Activated CD4-positive, alpha-beta T cell treated with anti-CD3 and anti-CD28 coated beads for 24 hours (primary cell): ENCODE results near the gene VPS72.

Experiments
- DNase-seq, 2 donors: peaks; one replicate each; pipeline ENCODE4 v3.0.0-alpha.2; 2020; ENCODE audit warnings: low read depth in 2 of 2

VPS72 gene

GRCh38 chr1:151187205-151187604 lies 2.8 kb downstream of the VPS72 start:
- no peak for DNase-seq

DNA sequence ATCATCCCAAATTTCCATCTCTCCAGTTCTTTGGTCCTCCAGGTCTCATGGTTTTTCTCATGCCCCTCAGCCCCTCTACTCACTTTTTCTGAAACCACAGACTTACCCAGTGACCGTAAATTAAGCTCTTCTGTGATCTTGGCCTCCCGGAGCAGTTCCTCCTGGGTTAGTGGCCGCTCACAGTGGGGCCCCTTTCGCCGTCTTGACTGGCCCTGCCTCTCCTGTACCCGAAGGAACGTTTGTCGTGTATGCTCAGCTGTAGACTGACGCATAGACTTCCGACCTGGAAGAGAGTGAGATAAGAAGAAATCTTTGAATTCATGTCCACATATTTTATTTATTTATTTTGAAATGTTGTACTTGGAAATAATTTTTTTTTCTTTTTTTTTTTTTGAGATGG lies 5.8 kb downstream of the VPS72 start:
- DNase-seq = no peak

DNA sequence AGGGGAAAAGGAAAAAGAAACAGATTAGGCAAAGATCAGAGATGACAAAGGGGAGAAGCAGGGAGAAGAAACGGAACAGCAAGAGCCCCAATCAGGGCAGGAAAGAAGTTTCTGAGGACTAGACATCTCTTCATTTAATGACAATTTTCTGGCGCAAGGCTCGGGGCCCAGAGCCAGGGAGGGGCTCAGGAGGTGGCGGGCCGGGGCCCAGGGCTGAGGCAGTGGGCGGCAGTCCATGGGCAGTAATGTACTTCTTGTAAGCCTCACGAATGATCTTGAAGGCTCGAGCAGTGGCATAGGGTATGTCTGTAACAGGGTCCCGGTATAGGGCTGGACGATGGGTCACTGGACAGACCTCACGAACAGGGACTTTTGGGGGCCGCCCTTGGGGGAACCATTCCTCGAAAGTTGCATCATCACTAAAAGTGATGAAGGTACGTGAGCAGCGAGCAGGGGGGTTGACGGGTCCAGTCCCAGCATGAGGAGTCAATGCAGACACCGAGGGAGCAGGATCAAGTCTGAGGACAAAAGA lies 13.4 kb downstream of the VPS72 start:
- DNase-seq = no peak

GRCh38 chr1:151175863-151176262 lies 14.1 kb downstream of the VPS72 start, which contains the start of gene TMOD4:
TMOD4 (minus strand) TSS chr1:151175981; CDS start chr1:151174875, 1,106 bp downstream.
- DNase-seq = no peak

GRCh38 chr1:151175041-151175741 lies 14.8 kb downstream of the VPS72 start:
- no peak for DNase-seq

DNA sequence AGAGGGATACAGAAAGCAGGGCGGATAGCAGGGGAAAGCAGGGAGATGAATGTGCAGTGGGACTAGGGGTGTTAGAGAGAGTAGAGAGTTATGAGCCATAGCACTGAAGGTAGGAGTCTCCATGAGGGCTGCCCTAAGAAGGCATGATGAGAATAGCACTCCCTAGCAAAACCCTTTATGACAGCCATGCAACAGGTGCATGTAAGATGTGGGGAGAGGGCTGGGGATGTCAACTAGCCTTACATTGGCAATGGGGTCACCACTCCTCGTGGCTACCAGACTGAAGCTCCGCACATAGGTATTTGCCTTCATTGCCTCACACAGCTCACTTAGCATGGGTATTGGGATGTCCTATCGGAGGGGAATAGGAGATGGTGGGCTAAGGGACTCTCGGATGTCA lies 18.8 kb downstream of the VPS72 start:
- DNase-seq = no peak

GRCh38 chr1:151167116-151167515 lies 22.9 kb downstream of the VPS72 start:
- no peak for DNase-seq

- no peak for DNase-seq
Observed at GRCh38 chr1:151166505-151166956, 23.5 kb downstream of the VPS72 start.

- peak; percentile 90 to 92 for DNase-seq
Observed at GRCh38 chr1:151165738-151166504, 24.1 kb downstream of the VPS72 start, which contains the start of the genes LYSMD1 and SCNM1. LYSMD1 (minus strand) TSS chr1:151165902; CDS start chr1:151165258, 644 bp downstream. SCNM1 (plus strand) TSS chr1:151166144; CDS start chr1:151166153, 9 bp downstream.

- no peak for DNase-seq
Observed at GRCh38 chr1:151165281-151165737, 24.7 kb downstream of the VPS72 start.

GRCh38 chr1:151164732-151165280 lies 25.2 kb downstream of the VPS72 start:
- no peak for DNase-seq

- no peak for DNase-seq
Observed at GRCh38 chr1:151159373-151159772, 30.6 kb downstream of the VPS72 start.

GRCh38 chr1:151158751-151159251 lies 31.2 kb downstream of the VPS72 start:
- no peak for DNase-seq

DNA sequence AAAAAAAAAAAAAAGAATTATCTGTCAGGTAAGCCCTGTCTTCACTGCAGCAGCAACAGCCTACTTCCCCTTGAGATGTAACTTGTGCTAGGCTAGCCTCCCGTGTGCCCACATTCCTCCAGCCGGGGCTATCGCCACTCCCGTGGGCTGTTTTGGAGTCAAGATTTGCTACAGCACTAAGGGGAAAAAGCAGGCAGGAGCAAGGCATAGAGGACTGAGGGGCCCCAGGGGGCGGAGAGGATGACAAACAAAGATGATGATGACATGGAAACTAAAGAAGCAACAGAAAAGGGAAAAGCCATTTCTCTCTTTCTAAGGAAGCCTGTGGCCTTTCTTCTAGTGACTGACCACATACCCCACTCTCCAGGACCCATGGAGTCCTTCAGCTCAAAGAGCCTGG lies 31.7 kb downstream of the VPS72 start:
- DNase-seq = peak in 1 of 2 donors; percentile 46

DNA sequence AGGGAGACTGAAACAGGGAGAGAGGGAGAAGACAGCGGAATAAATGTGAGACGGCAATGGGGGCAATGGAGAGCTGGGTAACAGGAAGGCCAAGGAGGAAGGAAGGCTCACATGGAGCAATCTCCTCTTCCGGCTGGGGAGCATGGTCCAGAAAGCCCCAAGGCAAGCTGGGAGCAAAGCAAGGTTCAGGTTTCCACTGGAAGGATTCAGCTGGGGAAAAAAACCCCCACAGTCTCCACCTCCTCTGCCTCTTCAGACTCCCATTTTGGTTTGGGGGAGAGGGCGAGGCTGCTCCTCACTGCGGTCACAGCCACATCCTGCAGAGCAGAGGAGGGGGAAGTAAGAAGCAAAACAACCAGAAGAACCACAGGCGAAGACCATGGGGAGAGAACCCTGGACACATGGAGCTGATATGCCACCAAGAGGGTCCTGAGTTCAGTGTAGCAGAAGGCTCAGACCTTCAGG lies 32.9 kb downstream of the VPS72 start:
- peak in 1 of 2 donors; percentile 51 for DNase-seq

- DNase-seq = peak; percentile 67 to 75
Observed at GRCh38 chr1:151156515-151156819, 33.5 kb downstream of the VPS72 start, which contains the start of gene TNFAIP8L2. TNFAIP8L2 (plus strand) TSS chr1:151156649; CDS start chr1:151158698, 2,049 bp downstream.

DNA sequence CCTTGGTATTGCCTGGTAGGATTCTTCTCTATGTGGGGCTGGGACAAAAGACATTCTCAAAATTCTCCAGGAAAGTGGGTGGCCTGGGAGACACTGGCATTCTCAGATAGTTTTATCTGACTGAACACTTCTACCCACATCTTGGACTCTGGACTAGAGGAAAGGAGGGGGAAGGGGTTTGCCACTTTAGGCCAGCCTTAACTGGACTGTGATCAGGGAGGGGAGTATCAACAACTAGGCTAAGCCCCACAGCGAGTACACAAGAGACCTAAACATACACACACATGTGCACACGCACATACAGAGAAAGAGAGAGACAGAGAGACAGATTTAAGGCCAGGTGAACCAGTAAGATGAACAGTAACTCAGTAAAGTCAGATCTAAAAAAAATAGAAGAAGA lies 42.3 kb downstream of the VPS72 start:
- DNase-seq = no peak

- no peak for DNase-seq
Observed at GRCh38 chr1:151147132-151147503, 42.9 kb downstream of the VPS72 start.

DNA sequence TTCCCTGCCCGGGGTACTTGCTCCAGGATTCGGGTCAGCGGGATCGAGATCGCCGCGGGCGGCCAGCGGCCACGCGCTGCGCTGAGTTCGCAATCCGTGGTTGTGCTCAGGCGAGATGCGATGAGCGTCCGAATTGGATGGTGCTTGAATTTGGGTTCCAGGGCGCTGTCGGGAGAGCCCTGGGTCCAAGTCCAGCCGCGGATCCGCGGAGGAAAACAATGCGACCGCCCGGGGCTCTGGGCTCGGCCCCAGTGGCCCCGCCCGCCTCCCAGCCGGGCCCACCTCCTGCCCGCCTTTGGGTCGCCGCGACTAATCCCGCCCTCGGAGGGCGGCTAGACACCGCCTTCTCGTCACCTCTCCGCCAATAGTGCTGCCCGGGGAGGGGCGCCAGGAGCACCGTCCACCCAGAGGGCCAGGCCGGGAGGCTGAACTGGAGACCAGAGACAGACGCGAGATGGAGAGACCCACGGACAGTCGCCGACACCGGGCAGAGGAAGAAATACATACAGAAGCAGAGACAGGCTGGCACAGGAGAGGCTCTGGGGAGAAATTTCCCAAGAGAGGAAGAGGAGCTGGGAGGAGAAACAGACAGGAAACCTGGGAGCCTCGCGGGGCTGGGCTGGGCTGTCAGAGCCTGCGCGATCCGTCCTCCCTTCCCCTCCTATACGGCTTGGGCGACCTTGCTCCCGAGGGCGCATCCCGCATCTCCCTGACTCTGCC lies 43.4 kb downstream of the VPS72 start, which contains the start of gene SEMA6C:
Gene SEMA6C (minus strand): TSS at position 220 of the 720 bp plus-strand sequence. CDS start 4,010 bp downstream, outside the sequence.
- DNase-seq = peak; percentile 76 to 86

GRCh38 chr1:151146072-151146411 lies 44.0 kb downstream of the VPS72 start:
- no peak for DNase-seq
